Right hindlimb (tissue), 1 donor: ENCODE data around the gene SETD3.

Experiments
- DNase-seq: peaks from one replicate; pipeline ENCODE4 v3.0.0-alpha.2; 2018

SETD3 gene

GRCh38 chr14:99420711-99421110 lies 59.9 kb downstream of the SETD3 start:
- no peak for DNase-seq

- no peak for DNase-seq
These were observed 60.8 kb downstream of the SETD3 start for GRCh38 chr14:99419905-99420304.

- DNase-seq: no peak
These were observed 62.4 kb downstream of the SETD3 start for GRCh38 chr14:99418242-99418641.

GRCh38 chr14:99416909-99417308 lies 63.8 kb downstream of the SETD3 start:
- DNase-seq: no peak

- DNase-seq: peak; percentile 66
These were observed 65.0 kb downstream of the SETD3 start for GRCh38 chr14:99415496-99416281.

- no peak for DNase-seq
These were observed 66.7 kb downstream of the SETD3 start for GRCh38 chr14:99413911-99414310.

GRCh38 chr14:99413172-99413571 lies 67.5 kb downstream of the SETD3 start:
- no peak for DNase-seq

GRCh38 chr14:99412117-99413061 lies 68.3 kb downstream of the SETD3 start:
- no peak for DNase-seq

GRCh38 chr14:99410019-99410418 lies 70.6 kb downstream of the SETD3 start:
- no peak for DNase-seq

- DNase-seq: no peak
These were observed 71.7 kb downstream of the SETD3 start for GRCh38 chr14:99408971-99409289.

- no peak for DNase-seq
These were observed 72.2 kb downstream of the SETD3 start for GRCh38 chr14:99408286-99408970.

- DNase-seq: no peak
These were observed 73.2 kb downstream of the SETD3 start for GRCh38 chr14:99407416-99407815.

GRCh38 chr14:99402950-99403349 lies 77.7 kb downstream of the SETD3 start:
- no peak for DNase-seq

- DNase-seq: no peak
These were observed 78.4 kb downstream of the SETD3 start for GRCh38 chr14:99402285-99402648.

GRCh38 chr14:99401621-99402284 lies 78.9 kb downstream of the SETD3 start:
- DNase-seq: no peak

GRCh38 chr14:99401211-99401610 lies 79.4 kb downstream of the SETD3 start:
- no peak for DNase-seq

GRCh38 chr14:99397698-99398097 lies 83.0 kb downstream of the SETD3 start:
- no peak for DNase-seq

GRCh38 chr14:99395909-99396530 lies 84.6 kb downstream of the SETD3 start:
- no peak for DNase-seq

- DNase-seq: no peak
These were observed 86.0 kb downstream of the SETD3 start for GRCh38 chr14:99394602-99395156.

- DNase-seq: no peak
These were observed 87.5 kb downstream of the SETD3 start for GRCh38 chr14:99393059-99393655.

- DNase-seq: no peak
These were observed 89.0 kb downstream of the SETD3 start for GRCh38 chr14:99391671-99392070.
